Cardiac septum (tissue), 1 donor: Measurements from ENCODE around the gene CADPS2. TPM values are rescaled to one million over a fixed set of nuclear protein-coding genes. Genes with fewer than 3 reads are reported as not detected.

Source experiments
- DNase-seq: peaks from one replicate; pipeline ENCODE4 v3.0.0-alpha.2; 2020; ENCODE audit warnings: low spot score
- intact Hi-C: fragments of 100-400 bp; cut with DNase I; formaldehyde crosslinking; loops from one replicate; pipeline ENCODE4 v1.14.0; 2022
- total RNA-seq: library from RNA; stranded (reverse); fragmentation: NEBNext Ultra II Directional; extraction: Animal tissue kit (Norgen Biotek cat#: 25700); gene quantifications from one replicate; pipeline ENCODE4 v1.2.1, GENCODE V29; 2021
- donor health status: DM: no; HTN: no; CAD: no.

Gene CADPS2
- total RNA-seq, 1 donor from 2014 or later = 6.3 TPM

GRCh38 chr7:122561326-122561725 is 324.9 kb downstream of the CADPS2 start:
- DNase-seq = no peak
- intact Hi-C loops = no loop called here

- DNase-seq = no peak
- intact Hi-C loops = no loop called here
Observed at GRCh38 chr7:122556873-122557542, 329.3 kb downstream of the CADPS2 start.

GRCh38 chr7:122556219-122556618 is 330.0 kb downstream of the CADPS2 start:
- intact Hi-C loops = no loop called here
- DNase-seq = no peak

GRCh38 chr7:122553761-122554160 is 332.5 kb downstream of the CADPS2 start:
- intact Hi-C loops = no loop called here
- DNase-seq = no peak

DNA sequence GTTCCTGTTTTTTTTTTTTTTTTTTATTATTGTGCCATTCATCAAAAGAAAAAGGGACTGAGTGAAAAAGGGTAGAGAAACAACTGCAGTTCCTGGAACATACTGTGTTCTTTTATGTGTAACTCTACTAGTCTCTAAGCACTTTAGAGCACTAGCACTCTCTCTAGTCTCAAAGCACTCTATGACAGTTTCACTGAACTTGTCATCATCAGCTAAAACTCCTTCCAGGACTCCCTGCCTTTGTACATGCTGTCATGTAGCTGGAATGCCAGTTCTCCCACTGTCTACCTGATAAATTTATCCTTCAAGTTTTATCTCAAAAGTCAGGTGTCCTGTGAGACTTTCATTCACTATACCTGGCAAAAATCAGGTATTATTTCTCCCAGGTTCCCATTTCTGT is 333.5 kb downstream of the CADPS2 start:
- intact Hi-C loops = no loop called here
- DNase-seq = no peak

DNA sequence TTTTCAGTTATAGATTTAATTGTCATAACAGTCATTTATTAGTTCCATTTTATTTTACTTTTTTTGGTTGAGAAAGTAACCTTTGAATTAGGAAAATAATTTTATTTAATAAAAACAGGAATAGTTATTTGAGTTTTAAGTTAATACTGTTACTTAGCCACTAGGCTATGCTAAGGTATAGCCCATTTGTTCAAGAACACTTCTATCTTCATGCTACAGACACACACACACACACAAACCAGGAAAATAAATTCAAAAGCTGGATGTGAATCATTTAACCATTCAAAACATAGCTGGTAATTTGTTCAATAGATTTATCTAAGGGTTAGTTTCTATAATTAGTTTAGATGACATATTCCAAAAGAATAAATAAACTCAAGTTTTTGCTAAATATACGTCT is 335.7 kb downstream of the CADPS2 start:
- DNase-seq = no peak
- intact Hi-C loops = no loop called here

DNA sequence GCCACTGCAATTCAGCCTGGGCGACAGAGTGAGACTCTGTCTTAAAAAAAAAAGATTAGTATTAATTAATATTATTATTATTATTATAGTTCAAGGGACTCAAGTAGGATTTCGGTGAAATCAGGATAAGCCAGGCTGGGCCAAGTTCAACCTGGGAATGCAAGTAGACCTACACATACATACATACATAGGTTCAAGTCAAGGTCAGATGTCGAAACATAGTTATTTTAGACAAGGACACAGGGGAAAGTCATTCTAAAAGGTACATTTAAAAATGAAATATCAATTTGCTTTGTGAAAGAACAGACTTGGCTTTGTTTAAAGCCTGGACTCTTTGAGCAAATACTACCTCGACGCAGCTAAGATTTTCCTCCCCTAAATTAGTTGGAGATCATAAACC is 336.7 kb downstream of the CADPS2 start:
- DNase-seq = no peak
- intact Hi-C loops = no loop called here

DNA sequence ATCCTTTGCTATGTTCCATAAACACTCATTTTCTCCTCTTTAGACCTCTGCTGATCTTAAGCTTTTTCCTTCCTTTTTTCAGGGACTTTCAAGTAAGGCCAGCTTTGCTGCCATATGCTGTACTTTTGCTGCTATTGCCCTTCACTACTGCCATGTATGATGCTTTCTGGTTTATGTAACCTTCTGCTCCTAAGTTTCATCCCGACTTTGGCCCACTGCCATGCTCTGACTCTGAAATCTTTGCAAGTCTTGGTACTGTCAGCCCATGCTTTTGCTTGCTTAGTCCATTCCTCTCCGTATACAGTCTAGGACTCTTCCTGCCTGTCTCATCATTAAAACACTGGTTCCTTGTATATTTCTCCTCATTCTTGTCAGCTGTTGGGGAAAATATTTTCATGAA is 339.8 kb downstream of the CADPS2 start:
- DNase-seq = no peak
- intact Hi-C loops = no loop called here

GRCh38 chr7:122544463-122544862 is 341.8 kb downstream of the CADPS2 start:
- DNase-seq = no peak
- intact Hi-C loops = no loop called here

DNA sequence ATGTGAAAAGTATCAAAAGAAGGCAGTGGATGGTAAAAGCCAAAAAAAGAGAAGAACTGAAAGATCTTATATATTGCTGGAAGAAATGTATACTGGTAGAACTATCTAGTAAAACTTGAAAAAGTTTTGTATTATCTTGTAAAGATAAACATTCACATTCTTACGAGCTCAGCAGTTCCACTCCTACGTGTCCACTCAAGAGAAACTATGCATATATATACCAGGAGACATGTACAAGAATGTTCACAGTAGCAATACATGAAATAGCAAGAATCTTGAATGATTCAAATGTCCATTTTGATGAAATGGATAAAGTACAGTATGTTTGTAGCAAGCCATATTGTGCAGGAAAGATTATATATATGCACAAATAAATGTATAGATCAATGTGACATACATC is 342.4 kb downstream of the CADPS2 start:
- intact Hi-C loops = no loop called here
- no peak for DNase-seq

DNA sequence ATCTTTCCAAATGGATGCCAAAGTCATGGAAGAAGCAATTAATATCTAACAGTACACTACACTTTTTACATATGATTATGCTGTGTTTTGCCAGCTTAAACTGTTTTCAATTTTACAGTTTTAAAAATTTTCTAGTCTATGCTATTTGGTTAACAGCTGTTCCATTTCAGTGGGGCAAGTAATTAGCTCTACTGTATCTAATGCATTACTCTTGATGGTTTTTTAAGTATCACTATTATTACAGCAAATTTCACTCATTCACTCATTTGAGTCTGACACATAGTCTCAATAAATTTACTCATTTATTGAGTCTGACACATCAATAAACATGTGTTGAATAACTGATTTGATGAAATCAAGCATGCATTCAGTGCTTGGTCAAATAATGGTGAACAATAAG is 343.1 kb downstream of the CADPS2 start:
- DNase-seq = no peak
- intact Hi-C loops = no loop called here

- DNase-seq = no peak
- intact Hi-C loops = no loop called here
Observed at GRCh38 chr7:122535086-122535485, 351.2 kb downstream of the CADPS2 start.

DNA sequence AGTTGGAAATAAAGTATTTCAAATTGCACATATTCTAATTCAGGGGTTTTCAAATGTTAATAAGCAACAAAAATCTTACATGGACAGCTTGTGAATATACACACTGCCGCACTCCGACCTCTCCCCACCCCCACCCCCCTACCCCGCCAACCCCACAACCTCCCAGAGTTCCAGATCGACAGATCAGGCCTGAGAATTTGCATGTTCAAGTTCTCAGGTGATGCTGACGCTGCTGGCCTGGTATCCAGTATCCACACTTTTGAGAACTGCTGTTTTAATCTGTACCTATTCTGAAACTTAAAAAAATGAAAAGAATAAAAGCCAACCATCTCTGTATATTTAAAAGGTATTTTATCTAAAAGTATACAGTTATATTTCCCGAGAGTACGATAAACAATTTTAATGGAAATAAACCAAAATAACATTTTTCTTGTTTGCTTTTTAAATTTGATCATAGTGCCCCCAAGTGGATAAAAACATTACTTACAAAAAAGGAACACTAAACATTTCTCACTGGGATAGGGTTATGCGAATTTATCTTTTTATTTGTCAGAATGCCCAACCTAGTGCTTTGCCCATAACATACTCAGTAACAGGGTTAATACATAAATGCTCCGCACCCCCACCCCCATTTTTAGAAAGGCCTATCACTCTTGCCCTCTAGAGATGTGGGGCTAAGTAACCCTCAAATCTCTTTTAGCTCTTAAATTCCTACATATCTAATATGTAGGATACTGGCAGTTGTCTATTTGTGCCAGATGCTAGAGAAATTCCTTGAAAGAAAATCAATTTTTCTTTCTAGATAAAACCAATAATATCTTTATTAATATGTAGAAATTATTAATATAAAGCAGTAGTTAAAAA is 353.6 kb downstream of the CADPS2 start:
- intact Hi-C loops = loop anchor here (5.0 kb wide), 1 partner anchor 440 kb away; no protein-coding TSS in a partner anchor
- DNase-seq = no peak

- no peak for DNase-seq
- intact Hi-C loops = loop anchor here (5.0 kb wide), 1 partner anchor 307 kb away; no protein-coding TSS in a partner anchor
Observed at GRCh38 chr7:122528879-122529481, 357.3 kb downstream of the CADPS2 start.

DNA sequence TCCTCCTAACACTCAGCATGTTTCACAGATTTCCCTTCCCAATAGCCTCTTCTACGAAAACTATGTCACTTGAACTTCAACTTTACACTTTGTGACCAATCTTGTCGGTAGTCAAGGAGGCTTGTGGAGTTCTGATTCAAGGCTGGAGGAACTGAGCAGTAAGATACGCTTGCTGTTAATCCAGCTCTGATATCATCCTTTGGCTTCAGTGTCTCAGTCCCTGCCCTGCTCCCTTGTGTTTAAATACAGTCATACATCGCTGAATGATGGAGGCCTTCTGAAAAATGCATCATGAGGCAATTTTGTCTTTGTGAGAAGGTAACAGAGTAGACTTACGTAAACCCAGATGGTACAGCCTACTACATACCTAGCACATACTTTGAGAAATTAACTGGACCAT is 360.9 kb downstream of the CADPS2 start:
- no peak for DNase-seq
- intact Hi-C loops = loop anchor here (5.0 kb wide), 1 partner anchor 303 kb away; no protein-coding TSS in a partner anchor

DNA sequence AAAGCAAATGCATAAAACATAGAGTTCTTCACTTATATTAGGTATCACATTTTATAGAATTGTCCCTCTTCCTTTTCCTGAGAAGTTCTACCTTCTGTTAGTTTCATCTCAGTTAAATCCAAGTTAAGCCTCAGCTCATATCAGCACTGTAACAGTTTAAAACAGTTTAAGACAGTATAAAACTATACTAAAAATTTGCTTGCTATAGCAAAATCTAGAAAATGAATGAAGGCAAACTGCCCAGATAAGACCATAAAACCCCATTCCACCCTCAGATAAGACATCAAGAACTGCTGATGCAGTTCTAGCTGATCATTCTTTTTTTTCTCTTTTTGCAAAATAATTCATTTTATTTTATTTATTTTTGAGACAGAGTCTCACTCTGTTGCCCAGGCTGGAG is 364.5 kb downstream of the CADPS2 start:
- DNase-seq = no peak
- intact Hi-C loops = no loop called here

DNA sequence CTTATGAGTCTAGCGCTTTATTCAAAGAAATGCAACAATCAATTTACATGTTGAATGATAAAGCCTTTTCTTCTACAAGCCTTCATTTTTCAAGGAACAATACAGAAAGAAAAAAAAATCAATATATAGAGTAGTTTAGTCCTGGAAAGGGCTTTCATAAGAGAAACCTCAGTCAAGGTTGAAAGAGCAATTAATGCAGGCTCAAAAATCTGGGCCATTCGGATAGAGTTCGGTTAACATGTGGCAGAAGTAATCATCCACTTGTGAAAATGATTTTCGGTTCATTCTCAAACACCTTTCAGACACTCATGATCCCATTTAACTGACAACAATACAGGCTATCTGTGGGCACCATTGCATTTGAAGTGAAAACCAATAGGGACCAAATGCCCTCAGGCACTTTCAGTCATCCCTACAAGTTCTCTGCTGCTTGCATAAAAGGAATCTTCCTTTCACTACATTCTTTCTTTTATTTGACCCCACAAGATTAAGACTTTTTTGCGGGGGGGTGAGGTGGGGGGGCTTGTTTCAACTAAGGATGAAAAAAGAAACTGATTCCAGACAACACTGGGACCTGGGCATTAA is 365.2 kb downstream of the CADPS2 start:
- intact Hi-C loops = no loop called here
- DNase-seq = no peak

- intact Hi-C loops = no loop called here
- no peak for DNase-seq
Observed at GRCh38 chr7:122518488-122518887, 367.8 kb downstream of the CADPS2 start.

DNA sequence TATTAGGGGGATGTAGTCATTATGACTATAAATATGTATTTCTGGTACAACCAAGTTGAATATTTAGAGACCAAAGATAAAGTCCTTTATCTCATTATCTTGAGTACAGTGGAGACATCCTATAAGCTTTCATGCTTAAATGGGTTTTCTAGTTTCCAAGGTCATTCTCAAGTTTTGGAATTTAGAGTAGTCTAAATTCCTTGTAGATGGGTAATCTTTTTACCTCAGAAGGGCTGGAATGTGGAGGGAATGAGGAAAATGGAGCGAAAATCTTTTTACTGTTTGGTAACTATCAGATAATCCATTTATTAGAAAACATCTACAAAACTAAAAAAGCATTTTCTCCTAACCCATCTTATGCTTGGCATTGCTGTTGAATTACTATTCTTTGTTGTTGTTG is 368.7 kb downstream of the CADPS2 start:
- intact Hi-C loops = no loop called here
- no peak for DNase-seq

GRCh38 chr7:122515404-122515803 is 370.9 kb downstream of the CADPS2 start:
- no peak for DNase-seq
- intact Hi-C loops = no loop called here
